ENCODE data around the gene AGPAT4. TPM values are rescaled to one million over a fixed set of nuclear protein-coding genes. Genes with fewer than 3 reads are reported as not detected.

Gene AGPAT4
- total and polyA plus RNA-seq, 2 of the 13 experiments (the other 11 are each of a cell fraction or from before 2014, with no cell fraction given) = 0.07 to 0.13 TPM

DNA sequence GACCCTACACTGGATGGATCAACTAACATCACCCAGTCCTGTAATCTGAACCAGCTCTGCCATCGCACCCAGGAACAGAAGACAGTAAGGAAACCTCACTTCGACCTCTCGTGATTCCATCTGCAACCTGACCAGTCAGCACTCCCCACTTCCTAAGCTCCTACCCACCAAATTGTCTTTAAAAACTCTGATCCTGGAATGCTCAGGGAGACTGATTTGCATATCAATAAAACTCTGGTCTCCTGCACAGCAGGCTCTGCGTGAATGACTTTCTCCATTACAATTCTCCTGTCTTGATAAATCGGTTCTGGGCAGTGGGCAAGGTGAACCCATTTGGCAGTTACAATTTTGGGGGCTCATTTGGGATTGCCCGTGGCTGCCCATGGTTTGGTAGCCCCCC, 18.3 kb upstream of the AGPAT4 start:
- Histone ChIP-seq H3K4me2 (ENCODE audit: low read depth, low read length) (no peak overlapping the region), H3K27me3 (ENCODE audit: control insufficient read depth in 1 of 2, insufficient read depth in 2 of 2, low read length in 2 of 2) (0 out of 5 replicates have a peak, but pooled peaks cover 0 to 2% of the 10 kb centered on the region in 2 experiments), H3K9ac (ENCODE audit: insufficient read depth, low read depth, low read length) (no peak overlapping the region), H3K9me3 (ENCODE audit: low read length) (peaks cover 9% of the 10 kb centered on the region), H3K27ac (ENCODE audit: extremely low read length, insufficient read depth, low read length) (no peak overlapping the region), H3K79me2 (ENCODE audit: insufficient read depth, low read length) (no peaks in the 10 kb centered on the region), H3K4me3 (replicated peaks in 1 of 3; ENCODE audit: insufficient read depth in 1 of 3, low read depth in 2 of 3, low read length in 3 of 3) (no peak overlapping the region), H2AFZ (ENCODE audit: low read length) (no peak overlapping the region), H3K4me1 (ENCODE audit: insufficient read depth, low read length) (no peaks in the 10 kb centered on the region), H4K20me1 (ENCODE audit: insufficient read depth, low read length) (no peaks in the 10 kb centered on the region), H3K36me3 (replicated peaks in 1 of 2; ENCODE audit: control insufficient read depth in 1 of 2, insufficient read depth in 2 of 2, low read length in 2 of 2) (no peaks in the 10 kb centered on the region)
- POLR2A ChIA-PET = no interaction called here
- 48% methylated on average over 6 of the region's 6 CpGs for WGBS (ENCODE audit: low lambda C conversion rate)
- ATAC-seq (no peak), DNase-seq (ENCODE audit: low spot score) (no peak), FAIRE-seq (no peak)
- in situ Hi-C loops (cut with HindIII; ENCODE audit: extremely low pct_ligation_motif_present, low pct_unique_long_range_greater_than_20kb) = no loop called here
- intact Hi-C loops (cut with micrococcal nuclease; ENCODE audit: unreplicated experiment) = no loop called here
- CTCF ChIA-PET (ENCODE audit: low intra/inter-chr PET ratio, low total read pairs) = no interaction called here
- BruUV-seq (replicated peaks) = no TSS peak
- TF ChIP-seq, protein P1, sequence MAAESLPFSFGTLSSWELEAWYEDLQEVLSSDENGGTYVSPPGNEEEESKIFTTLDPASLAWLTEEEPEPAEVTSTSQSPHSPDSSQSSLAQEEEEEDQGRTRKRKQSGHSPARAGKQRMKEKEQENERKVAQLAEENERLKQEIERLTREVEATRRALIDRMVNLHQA (CRISPR knock-in tag; IDR thresholded peaks at IDR 0.05) = no peak
- TF ChIP-seq, protein P2, sequence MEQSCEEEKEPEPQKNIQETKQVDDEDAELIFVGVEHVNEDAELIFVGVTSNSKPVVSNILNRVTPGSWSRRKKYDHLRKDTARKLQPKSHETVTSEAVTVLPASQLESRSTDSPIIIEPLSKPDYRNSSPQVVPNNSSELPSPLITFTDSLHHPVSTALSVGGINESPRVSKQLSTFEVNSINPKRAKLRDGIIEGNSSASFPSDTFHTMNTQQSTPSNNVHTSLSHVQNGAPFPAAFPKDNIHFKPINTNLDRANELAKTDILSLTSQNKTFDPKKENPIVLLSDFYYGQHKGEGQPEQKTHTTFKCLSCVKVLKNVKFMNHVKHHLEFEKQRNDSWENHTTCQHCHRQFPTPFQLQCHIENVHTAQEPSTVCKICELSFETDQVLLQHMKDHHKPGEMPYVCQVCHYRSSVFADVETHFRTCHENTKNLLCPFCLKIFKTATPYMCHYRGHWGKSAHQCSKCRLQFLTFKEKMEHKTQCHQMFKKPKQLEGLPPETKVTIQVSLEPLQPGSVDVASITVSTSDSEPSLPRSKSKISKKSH (CRISPR knock-in tag; IDR thresholded peaks at IDR 0.05; ENCODE audit: borderline replicate concordance) = no peak
- TF ChIP-seq NPAS2 (CRISPR knock-in tag; IDR thresholded peaks at IDR 0.05; ENCODE audit: borderline replicate concordance) (no peak), ZSCAN21 (CRISPR knock-in tag; IDR thresholded peaks at IDR 0.05; ENCODE audit: borderline replicate concordance) (no peak), TBX3 (IDR thresholded peaks at IDR 0.05; ENCODE audit: borderline replicate concordance) (no peak), POLR2AphosphoS5 (IDR thresholded peaks at IDR 0.05; ENCODE audit: low read depth, low read length) (no peak), THYN1 (CRISPR knock-in tag; IDR thresholded peaks at IDR 0.05; ENCODE audit: borderline replicate concordance, low read depth) (no peak), HDAC2 (CRISPR knock-in tag; IDR thresholded peaks at IDR 0.05) (no peak), ZNF205 (CRISPR knock-in tag; IDR thresholded peaks at IDR 0.05) (no peak), ZNF556 (CRISPR knock-in tag; IDR thresholded peaks at IDR 0.05; ENCODE audit: borderline replicate concordance) (no peak), TBX2 (CRISPR knock-in tag; IDR thresholded peaks at IDR 0.05; ENCODE audit: borderline replicate concordance) (no peak)
- TF ChIP-seq, protein P3, sequence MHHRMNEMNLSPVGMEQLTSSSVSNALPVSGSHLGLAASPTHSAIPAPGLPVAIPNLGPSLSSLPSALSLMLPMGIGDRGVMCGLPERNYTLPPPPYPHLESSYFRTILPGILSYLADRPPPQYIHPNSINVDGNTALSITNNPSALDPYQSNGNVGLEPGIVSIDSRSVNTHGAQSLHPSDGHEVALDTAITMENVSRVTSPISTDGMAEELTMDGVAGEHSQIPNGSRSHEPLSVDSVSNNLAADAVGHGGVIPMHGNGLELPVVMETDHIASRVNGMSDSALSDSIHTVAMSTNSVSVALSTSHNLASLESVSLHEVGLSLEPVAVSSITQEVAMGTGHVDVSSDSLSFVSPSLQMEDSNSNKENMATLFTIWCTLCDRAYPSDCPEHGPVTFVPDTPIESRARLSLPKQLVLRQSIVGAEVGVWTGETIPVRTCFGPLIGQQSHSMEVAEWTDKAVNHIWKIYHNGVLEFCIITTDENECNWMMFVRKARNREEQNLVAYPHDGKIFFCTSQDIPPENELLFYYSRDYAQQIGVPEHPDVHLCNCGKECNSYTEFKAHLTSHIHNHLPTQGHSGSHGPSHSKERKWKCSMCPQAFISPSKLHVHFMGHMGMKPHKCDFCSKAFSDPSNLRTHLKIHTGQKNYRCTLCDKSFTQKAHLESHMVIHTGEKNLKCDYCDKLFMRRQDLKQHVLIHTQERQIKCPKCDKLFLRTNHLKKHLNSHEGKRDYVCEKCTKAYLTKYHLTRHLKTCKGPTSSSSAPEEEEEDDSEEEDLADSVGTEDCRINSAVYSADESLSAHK (CRISPR knock-in tag; IDR thresholded peaks at IDR 0.05; ENCODE audit: borderline replicate concordance) = no peak
- TF ChIP-seq, protein P4, sequence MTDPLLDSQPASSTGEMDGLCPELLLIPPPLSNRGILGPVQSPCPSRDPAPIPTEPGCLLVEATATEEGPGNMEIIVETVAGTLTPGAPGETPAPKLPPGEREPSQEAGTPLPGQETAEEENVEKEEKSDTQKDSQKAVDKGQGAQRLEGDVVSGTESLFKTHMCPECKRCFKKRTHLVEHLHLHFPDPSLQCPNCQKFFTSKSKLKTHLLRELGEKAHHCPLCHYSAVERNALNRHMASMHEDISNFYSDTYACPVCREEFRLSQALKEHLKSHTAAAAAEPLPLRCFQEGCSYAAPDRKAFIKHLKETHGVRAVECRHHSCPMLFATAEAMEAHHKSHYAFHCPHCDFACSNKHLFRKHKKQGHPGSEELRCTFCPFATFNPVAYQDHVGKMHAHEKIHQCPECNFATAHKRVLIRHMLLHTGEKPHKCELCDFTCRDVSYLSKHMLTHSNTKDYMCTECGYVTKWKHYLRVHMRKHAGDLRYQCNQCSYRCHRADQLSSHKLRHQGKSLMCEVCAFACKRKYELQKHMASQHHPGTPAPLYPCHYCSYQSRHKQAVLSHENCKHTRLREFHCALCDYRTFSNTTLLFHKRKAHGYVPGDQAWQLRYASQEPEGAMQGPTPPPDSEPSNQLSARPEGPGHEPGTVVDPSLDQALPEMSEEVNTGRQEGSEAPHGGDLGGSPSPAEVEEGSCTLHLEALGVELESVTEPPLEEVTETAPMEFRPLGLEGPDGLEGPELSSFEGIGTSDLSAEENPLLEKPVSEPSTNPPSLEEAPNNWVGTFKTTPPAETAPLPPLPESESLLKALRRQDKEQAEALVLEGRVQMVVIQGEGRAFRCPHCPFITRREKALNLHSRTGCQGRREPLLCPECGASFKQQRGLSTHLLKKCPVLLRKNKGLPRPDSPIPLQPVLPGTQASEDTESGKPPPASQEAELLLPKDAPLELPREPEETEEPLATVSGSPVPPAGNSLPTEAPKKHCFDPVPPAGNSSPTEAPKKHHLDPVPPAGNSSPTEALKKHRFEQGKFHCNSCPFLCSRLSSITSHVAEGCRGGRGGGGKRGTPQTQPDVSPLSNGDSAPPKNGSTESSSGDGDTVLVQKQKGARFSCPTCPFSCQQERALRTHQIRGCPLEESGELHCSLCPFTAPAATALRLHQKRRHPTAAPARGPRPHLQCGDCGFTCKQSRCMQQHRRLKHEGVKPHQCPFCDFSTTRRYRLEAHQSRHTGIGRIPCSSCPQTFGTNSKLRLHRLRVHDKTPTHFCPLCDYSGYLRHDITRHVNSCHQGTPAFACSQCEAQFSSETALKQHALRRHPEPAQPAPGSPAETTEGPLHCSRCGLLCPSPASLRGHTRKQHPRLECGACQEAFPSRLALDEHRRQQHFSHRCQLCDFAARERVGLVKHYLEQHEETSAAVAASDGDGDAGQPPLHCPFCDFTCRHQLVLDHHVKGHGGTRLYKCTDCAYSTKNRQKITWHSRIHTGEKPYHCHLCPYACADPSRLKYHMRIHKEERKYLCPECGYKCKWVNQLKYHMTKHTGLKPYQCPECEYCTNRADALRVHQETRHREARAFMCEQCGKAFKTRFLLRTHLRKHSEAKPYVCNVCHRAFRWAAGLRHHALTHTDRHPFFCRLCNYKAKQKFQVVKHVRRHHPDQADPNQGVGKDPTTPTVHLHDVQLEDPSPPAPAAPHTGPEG (CRISPR knock-in tag; IDR thresholded peaks at IDR 0.05) = no peak
- TF ChIP-seq, protein P5, sequence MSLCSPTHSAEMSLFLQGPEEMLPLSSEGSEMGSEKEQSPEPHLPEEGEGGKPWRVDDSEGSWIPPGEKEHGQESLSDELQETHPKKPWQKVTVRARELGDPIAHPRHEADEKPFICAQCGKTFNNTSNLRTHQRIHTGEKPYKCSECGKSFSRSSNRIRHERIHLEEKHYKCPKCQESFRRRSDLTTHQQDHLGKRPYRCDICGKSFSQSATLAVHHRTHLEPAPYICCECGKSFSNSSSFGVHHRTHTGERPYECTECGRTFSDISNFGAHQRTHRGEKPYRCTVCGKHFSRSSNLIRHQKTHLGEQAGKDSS (CRISPR knock-in tag; IDR thresholded peaks at IDR 0.05; ENCODE audit: borderline replicate concordance, low read depth) = no peak

All from HepG2 (cell line).